DND-41 (cell line): ENCODE data around the gene LILRA1.
"Not testable (repeated sequence)": the region's sequence is repeated elsewhere in the genome, so short reads cannot be mapped to it uniquely, and the experiment has no call there.

Experiments used
- ATAC-seq: fragments of 200-7000 bp; cut with Tn5 transposase; 3 replicates; pipeline ENCODE4 v1.9.1; 2021; ENCODE audit warnings: low read depth; ENCODE audit not compliant: insufficient read depth
- DNase-seq: peaks from one replicate; pipeline ENCODE4 v3.0.0-alpha.2; 2020
- H2AFZ ChIP-seq: 2 replicates; pipeline ENCODE4 v1.6.0; 2012; ENCODE audit warnings: low read depth, low read length
- H3K27ac ChIP-seq: 2 replicates; pipeline ENCODE4 v1.5.1; 2012; ENCODE audit warnings: low read length, inconsistent platforms
- H3K27me3 ChIP-seq: fragments of 200-600 bp; sonication (generic); 2 replicates; pipeline ENCODE4 v1.6.0; 2012; ENCODE audit warnings: low read length, mild to moderate bottlenecking, inconsistent platforms; ENCODE audit not compliant: insufficient read depth, poor library complexity
- H3K36me3 ChIP-seq: 2 replicates; pipeline ENCODE4 v1.5.1; 2012; ENCODE audit warnings: low read length, inconsistent platforms; ENCODE audit not compliant: insufficient read depth
- H3K4me1 ChIP-seq: 2 replicates; pipeline ENCODE4 v1.5.1; 2012; ENCODE audit warnings: mild to moderate bottlenecking, low read length; ENCODE audit not compliant: insufficient read depth
- H3K4me2 ChIP-seq: 2 replicates; pipeline ENCODE4 v1.6.0; 2012; ENCODE audit warnings: mild to moderate bottlenecking, moderate library complexity, low read length, inconsistent platforms; ENCODE audit not compliant: insufficient read depth
- H3K4me3 ChIP-seq, 2 experiments: fragments of 200-600 bp in 1 of 2; shearing (Covaris generic) in 1 of 2; 2 replicates each; pipeline ENCODE4 v1.5.1; 2012 to 2016; ENCODE audit warnings: inconsistent platforms in 2 of 2, low read length in 2 of 2, mild to moderate bottlenecking in 2 of 2, low read depth in 1 of 2, moderate library complexity in 1 of 2
- H3K79me2 ChIP-seq: 2 replicates; pipeline ENCODE4 v1.6.0; 2012; ENCODE audit warnings: low read length, inconsistent platforms; ENCODE audit not compliant: insufficient read depth
- H3K9ac ChIP-seq: 2 replicates; pipeline ENCODE4 v1.6.0; 2012; ENCODE audit warnings: low read depth, mild to moderate bottlenecking, inconsistent platforms, low read length, moderate library complexity
- H3K9me3 ChIP-seq: 2 replicates; pipeline ENCODE4 v1.5.1; 2012; ENCODE audit warnings: low read length, moderate library complexity, mild to moderate bottlenecking, inconsistent platforms; ENCODE audit not compliant: insufficient read depth, severe bottlenecking
- H4K20me1 ChIP-seq: 2 replicates; pipeline ENCODE4 v1.6.0; 2012; ENCODE audit warnings: low read length; ENCODE audit not compliant: insufficient read depth
- CTCF ChIP-seq: IDR thresholded peaks from 2 replicates; pipeline ENCODE4 v1.5.1; 2012; ENCODE audit warnings: borderline replicate concordance, low read length, moderate library complexity, mild to moderate bottlenecking; ENCODE audit not compliant: poor library complexity, severe bottlenecking; ENCODE audit errors: extremely low read depth
- EZH2 ChIP-seq: IDR thresholded peaks from 3 replicates; pipeline ENCODE4 v1.6.1; 2012; ENCODE audit warnings: borderline replicate concordance, low read depth, mild to moderate bottlenecking, moderate library complexity, low read length, inconsistent platforms; ENCODE audit not compliant: severe bottlenecking

The LILRA1 gene

GRCh38 chr19:54574527-54575056, 18.8 kb upstream of the LILRA1 start:
- H3K9me3 ChIP-seq: no peaks in the 10 kb centered on the region
- H4K20me1 ChIP-seq: no peaks in the 10 kb centered on the region
- H3K27me3 ChIP-seq: no peaks in the 10 kb centered on the region
- no peak overlapping the region for H3K9ac ChIP-seq
- DNase-seq (no peak), ATAC-seq (no peak)
- no peak overlapping the region for H2AFZ ChIP-seq
- no peaks in the 10 kb centered on the region for H3K36me3 ChIP-seq
- no peak for TF ChIP-seq EZH2
- no peak for TF ChIP-seq CTCF
- H3K79me2 ChIP-seq: no peaks in the 10 kb centered on the region
- no peak overlapping the region for H3K4me3 ChIP-seq
- no peaks in the 10 kb centered on the region for H3K4me1 ChIP-seq
- H3K4me2 ChIP-seq: no peak overlapping the region
- H3K27ac ChIP-seq: no peak overlapping the region

- not testable (repeated sequence) for ATAC-seq, H3K36me3 ChIP-seq, H3K27me3 ChIP-seq, DNase-seq, H3K4me2 ChIP-seq, H3K79me2 ChIP-seq, H3K4me1 ChIP-seq, H3K9ac ChIP-seq, H3K4me3 ChIP-seq, H4K20me1 ChIP-seq, H2AFZ ChIP-seq, H3K9me3 ChIP-seq, H3K27ac ChIP-seq
Measured at GRCh38 chr19:54575205-54575604, 18.2 kb upstream of the LILRA1 start.

- Histone ChIP-seq H3K9me3 (no peaks in the 10 kb centered on the region), H3K27me3 (no peaks in the 10 kb centered on the region), H3K9ac (no peak overlapping the region), H4K20me1 (no peaks in the 10 kb centered on the region), H3K4me3 (no peak overlapping the region), H3K36me3 (no peaks in the 10 kb centered on the region), H3K79me2 (no peaks in the 10 kb centered on the region), H3K4me2 (no peak overlapping the region), H3K27ac (no peak overlapping the region), H3K4me1 (no peaks in the 10 kb centered on the region), H2AFZ (no peak overlapping the region)
- no peak for ATAC-seq
- TF ChIP-seq EZH2 (no peak), CTCF (no peak)
- DNase-seq: no peak
Measured at GRCh38 chr19:54576411-54576976, 16.9 kb upstream of the LILRA1 start.

GRCh38 chr19:54577334-54577733, 16.1 kb upstream of the LILRA1 start:
- Histone ChIP-seq H3K9me3 (no peaks in the 10 kb centered on the region), H3K27me3 (no peaks in the 10 kb centered on the region), H3K27ac (no peak overlapping the region), H3K4me1 (no peaks in the 10 kb centered on the region), H3K4me3 (no peak overlapping the region), H3K79me2 (no peaks in the 10 kb centered on the region), H3K36me3 (no peaks in the 10 kb centered on the region), H2AFZ (no peak overlapping the region), H3K9ac (no peak overlapping the region), H4K20me1 (no peaks in the 10 kb centered on the region), H3K4me2 (no peak overlapping the region)
- TF ChIP-seq EZH2 (no peak), CTCF (no peak)
- DNase-seq: no peak
- ATAC-seq: no peak

- ATAC-seq, H3K4me1 ChIP-seq, H3K9me3 ChIP-seq, H3K27ac ChIP-seq, H3K36me3 ChIP-seq, H4K20me1 ChIP-seq, H3K27me3 ChIP-seq, H3K4me2 ChIP-seq, H3K79me2 ChIP-seq, H3K4me3 ChIP-seq, DNase-seq, H2AFZ ChIP-seq, H3K9ac ChIP-seq: not testable (repeated sequence)
Measured at GRCh38 chr19:54578268-54578667, 15.2 kb upstream of the LILRA1 start.
